Activated naive CD8-positive, alpha-beta T cell treated with anti-CD3 and anti-CD28 coated beads, Interleukin-2, amount 50 U/mL, for 16 hours (primary cell): Measurements from ENCODE around the gene LRRFIP1.
"Not testable (repeated sequence)": the region's sequence is repeated elsewhere in the genome, so short reads cannot be mapped to it uniquely, and the experiment has no call there.

Experiments used
- DNase-seq: peaks from one replicate; pipeline ENCODE4 v3.0.0-alpha.2; 2020; ENCODE audit warnings: low read depth, low spot score

The LRRFIP1 gene

GRCh38 chr2:237744613-237745249 lies 117.3 kb downstream of the LRRFIP1 start:
- DNase-seq = peak; percentile 41

- no peak for DNase-seq
Measured at GRCh38 chr2:237745250-237745613, 117.8 kb downstream of the LRRFIP1 start.

DNA sequence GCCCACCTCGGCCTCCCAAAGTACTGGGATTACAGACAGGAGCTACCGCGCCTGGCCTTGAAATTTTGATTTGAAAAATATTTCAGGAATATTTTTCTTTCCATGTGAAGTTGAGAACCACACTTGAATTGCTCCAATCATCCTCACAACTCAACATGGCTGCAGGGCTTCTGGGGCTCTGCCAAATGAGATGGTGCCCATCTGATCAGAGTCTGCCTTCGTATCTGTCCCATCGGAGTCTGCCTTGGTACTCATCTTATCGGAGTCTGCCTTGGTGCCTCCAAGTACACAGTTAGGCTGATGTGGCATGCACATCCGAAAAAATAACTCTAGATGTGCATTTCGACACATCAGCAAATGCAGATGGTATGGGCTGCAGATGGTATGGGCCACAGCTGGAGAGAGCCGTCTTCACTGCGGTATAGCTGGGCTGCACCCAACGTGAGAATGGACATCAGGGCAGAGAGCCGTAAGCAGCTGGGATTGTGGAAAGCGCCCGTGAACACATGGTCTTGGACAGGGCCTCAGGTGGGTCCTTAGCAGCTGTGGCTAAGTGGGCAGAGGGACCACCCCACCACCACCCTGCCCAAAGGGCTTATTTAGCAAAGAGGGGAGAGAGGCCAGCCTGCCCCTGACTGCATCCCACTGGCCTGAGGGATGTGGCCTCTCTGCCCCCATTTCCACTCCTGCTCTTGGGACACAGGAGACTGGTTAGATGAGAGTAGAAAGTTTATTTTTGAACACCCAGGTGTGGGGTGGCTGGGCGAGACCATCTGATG lies 119.1 kb downstream of the LRRFIP1 start:
- DNase-seq = no peak

DNA sequence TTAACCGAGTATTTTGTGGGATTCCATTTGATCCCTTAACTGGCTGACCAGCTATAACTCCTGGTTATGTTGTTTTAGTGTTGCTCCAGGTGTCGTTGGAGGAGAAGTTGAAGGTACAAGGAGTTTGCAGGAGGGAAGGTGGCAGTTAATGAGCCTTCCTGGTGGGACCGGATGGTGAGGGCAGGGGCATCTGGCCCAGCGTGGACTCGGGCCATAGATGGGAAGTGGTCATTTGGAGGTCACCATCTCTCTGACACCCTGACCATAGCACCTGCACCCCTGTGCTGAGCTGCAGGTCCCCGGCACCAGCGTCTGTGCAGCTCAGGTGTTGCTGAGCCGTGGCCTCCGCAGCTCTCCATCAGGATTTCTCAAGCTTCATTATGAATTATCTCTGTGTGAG lies 119.8 kb downstream of the LRRFIP1 start:
- no peak for DNase-seq

DNA sequence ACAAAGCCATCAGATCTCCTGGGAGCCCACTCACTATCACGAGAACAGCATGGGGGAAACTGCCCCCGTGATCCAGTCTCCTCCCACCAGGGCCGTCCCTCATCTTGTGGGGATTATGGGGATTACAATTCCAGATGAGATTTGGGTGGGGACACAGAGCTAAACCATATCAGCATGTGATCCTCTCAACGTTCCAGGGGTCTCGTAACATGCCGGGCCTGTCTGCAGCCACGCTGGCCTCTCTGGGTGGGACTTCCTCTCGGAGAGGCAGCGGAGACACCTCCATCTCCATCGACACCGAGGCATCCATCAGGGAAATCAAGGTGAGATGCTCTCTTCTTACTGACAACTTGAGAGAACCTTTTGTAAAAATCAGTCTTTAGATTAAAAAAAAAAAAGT lies 121.6 kb downstream of the LRRFIP1 start:
- no peak for DNase-seq

DNA sequence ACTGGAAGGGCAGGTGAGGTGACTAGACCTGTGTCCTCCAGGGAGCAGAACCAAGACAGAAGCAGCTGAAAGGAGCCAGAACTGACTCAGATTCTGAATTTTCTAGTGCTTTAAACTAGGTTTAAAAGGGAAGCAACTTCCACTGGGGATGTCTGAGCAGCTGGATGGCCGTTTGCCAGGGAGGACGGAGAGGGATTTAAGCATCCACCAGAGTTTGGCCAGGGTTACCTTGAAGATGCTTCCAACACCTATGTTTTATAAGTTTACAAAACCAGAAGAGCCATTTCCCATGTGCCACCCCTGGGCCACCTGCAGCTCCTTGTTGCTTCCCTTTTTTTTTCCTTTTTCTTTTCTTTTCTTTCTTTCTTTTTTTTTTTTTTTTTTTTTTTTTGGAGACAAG lies 122.6 kb downstream of the LRRFIP1 start:
- DNase-seq = no peak

- not testable (repeated sequence) for DNase-seq
Measured at GRCh38 chr2:237750441-237750840, 123.1 kb downstream of the LRRFIP1 start.

- DNase-seq = no peak
Measured at GRCh38 chr2:237752761-237753165, 125.4 kb downstream of the LRRFIP1 start.

DNA sequence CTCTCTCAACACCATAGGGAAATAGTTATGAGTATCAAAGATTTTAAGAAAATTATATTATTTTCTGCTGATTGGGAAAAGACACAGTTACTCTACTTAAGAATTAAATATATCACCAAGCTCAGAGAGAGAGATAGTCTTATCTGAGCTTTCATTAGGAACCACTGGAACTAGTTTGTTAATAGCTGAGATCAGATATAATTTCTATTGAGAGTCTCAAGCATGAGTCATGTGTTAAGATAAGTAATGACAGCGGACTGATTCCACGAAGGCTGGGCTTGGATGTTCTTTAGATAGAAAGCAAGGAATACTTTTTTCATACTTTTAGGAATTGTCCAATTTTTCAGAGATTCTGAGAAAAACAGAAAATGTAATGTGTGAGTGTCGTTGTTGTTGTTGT lies 126.8 kb downstream of the LRRFIP1 start:
- DNase-seq = no peak

GRCh38 chr2:237754626-237755248 lies 127.3 kb downstream of the LRRFIP1 start:
- DNase-seq = no peak

- DNase-seq = no peak
Measured at GRCh38 chr2:237757616-237758015, 130.2 kb downstream of the LRRFIP1 start.

DNA sequence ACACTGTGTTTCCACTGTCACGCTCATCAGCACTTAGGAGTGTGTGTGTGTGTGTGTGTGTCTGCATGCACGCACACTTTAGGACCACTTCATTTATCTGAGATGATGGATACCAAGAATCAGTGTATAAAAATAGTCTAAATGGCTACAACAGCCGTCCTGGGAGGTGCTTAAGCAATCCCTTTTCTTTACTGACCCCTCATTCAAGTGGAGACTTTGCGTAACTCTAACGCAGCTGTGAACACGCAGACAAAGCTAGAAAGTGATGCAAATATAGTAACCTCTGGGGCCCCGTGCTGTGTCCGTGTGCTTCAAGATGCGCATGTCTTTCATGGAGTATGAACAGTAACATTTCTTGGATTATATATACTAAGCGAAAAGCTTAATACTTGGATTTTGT lies 130.8 kb downstream of the LRRFIP1 start:
- DNase-seq = no peak

DNA sequence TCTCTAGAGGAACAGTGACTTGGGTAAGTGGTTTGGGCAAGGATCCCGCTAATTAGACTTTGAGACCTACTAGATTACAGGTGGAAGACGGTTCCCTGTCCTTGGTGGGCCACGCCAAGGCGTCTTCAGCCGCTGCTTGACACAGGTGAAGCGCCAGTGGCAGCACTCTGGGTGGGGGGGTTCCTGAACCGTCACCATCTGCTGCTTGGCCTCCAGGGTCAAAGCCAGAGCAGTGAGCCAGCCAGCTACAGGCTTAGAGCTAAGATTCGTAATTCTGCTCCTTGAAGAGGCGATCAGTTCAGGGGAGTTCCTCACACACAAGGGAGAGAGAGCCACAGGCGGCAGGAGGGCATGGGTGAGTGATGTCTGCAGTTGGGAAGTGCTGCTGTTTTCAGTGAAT lies 131.8 kb downstream of the LRRFIP1 start:
- no peak for DNase-seq

DNA sequence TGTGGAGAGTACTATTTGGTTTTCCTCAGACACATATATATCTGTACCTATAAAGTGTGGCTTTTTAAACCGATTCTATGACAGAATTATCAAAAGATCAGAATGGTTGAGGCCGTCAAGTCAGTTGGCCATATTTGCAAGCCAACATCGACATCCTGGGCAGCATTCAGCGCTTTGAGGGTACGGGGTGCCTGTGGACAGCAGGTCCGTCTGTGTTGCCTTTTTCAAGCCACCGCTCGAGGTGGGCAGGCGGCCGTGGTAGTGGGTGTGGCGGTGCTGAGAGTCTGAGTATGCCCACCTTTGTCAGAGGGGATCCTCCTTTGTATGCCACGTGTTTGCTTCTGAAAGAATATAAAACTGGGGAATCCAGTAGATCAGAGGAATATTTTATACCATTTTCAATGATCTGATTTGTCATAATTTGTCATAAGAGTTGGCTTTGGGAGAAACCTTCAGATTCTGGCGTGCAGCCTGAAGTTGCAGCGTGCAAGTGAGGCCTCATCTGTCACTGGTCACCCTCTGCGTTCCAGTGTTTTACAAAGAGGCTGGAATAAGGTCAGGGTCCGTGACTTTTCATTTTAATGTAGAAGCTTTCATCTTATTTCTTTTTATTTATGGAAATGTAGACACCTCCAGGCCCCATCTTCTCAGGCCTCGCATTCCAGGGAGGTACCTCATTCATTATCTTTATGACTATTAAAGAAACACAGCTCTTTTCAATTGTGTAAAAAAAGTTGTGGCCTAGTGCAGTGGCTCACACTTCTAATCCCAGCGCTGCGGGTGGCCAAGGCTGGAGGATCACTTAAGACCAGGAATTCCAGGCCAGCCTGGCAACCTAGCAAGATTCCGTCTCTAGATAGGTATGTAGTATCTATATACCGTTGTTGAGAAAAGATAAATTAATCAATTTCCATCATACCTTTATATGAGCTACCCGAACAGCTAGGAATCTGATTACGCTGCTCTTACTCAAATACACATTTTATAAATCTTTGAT lies 133.4 kb downstream of the LRRFIP1 start:
- DNase-seq = no peak

- DNase-seq = not testable (repeated sequence)
Measured at GRCh38 chr2:237762291-237763182, 135.2 kb downstream of the LRRFIP1 start.

DNA sequence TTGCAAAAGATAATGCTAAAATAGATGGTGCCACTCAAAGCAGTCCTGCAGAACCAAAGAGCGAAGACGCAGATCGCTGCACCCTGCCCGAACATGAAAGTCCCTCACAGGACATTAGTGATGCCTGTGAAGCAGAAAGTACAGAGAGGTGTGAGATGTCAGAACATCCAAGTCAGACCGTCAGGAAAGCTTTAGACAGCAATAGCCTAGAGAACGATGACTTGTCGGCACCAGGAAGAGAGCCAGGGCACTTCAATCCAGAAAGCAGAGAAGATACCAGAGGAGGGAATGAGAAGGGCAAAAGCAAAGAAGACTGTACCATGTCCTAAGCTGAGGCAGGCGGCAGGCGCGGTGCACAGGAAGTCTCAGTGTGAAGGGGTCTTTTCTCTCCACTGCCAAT lies 136.4 kb downstream of the LRRFIP1 start:
- no peak for DNase-seq

DNA sequence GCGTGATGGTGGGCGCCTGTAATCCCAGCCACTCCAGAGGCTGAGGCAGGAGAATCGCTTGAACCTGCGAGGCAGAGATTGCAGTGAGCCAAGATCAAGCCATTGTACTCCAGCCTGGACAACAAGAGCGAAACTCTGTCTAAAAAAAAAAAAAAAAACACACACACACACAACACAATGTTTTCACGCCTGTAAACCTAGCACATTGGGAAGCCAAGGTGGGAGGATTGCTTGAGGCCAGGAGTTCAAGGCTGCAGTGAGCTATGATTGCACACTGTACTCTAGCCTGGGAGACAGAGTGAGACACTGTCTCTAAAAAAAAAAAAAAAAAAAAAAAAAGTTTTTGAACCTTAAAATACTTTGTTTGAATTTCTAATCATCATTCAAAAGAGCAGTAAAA lies 137.7 kb downstream of the LRRFIP1 start:
- DNase-seq = not testable (repeated sequence)

DNA sequence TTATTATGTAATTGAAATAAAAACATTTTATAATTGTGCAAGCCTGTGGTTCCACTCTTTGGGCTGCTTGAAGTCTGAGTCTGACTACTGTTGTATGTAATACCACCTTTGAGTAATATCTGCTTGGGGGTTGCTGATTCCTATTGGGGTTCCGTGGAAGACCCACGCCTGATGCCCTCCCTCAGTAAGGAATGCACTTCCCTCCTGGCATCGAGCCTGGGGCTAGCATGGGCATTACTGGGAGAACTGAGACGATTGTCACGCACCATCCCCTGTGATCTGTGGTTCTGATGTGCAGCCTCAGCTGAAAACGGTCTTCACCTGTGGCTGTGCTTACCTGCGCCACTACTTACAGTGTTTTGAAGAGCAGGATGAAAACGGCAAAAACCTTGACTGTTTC lies 138.5 kb downstream of the LRRFIP1 start:
- no peak for DNase-seq

DNA sequence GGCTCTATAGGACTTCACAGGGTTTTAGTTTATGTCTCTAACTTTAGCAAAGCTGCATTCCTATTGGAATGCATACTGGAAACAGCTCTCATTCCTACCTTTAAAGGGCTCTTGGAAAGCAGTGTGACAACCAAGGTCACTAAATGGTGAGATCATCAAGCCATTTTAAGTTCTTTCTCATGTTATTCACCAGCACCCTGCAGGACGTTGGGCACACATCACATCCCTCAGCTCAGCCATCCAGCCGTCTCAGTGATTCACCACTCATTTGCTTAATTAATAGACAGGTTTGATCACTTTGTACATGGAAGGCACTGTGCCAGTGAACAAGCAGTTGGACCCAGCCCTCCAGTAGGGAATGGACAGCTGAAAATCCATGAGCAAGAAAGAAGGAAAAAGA lies 139.0 kb downstream of the LRRFIP1 start:
- DNase-seq = no peak

DNA sequence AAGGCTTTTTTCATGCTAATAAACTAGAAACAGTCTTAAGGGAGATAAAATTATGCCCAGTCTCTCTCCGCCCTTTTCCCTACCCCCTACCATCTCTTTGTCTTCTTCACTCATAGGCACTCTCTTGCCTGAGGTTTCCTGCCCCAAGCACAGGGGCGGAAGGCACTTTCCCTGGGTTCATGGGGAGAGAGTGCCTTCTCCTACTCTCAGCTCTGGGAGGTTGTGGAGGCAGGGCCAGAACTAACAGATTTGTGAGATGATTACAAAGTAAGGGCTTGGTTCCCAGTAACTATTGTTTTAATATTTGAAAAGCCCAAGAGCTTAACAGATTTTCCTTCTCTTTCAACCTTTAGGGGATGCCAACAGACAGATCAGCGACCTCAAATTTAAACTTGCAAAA lies 145.1 kb downstream of the LRRFIP1 start:
- no peak for DNase-seq

DNA sequence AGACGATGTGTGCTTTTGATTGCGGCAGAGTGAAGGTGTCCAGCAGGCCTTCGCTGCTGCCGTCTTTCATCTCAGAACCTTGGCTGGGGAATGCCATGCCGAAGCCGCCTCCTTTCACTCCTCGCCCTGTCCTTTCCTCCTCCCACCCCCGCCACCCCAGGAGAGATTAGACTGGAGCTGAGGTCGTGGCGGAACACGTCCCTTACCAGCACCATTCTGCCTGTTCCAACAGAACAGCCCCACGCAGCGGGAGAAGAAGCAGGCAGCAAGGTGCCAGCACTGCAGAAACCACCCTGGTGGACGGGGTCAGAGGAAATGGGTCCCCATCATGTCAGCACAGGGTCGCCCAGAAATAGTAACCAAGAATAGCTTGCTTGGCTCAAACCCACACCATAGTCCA lies 146.4 kb downstream of the LRRFIP1 start:
- DNase-seq = no peak
